Measurements from ENCODE around the gene IGFBP5. TPM values are rescaled to one million over a fixed set of nuclear protein-coding genes. Genes with fewer than 3 reads are reported as not detected.

The IGFBP5 gene
- total RNA-seq, 1 donor from 2014 or later: 246 TPM

Other genes starting within 250 kb of the IGFBP5 start
- 1,676 TPM for gene RPL37A, start 196.7 kb downstream of the IGFBP5 start, total RNA-seq
- gene IGFBP2, start 62.1 kb downstream of the IGFBP5 start, total RNA-seq: 27.7 TPM
- gene TNP1, start 164.5 kb upstream of the IGFBP5 start, total RNA-seq: not detected